Stimulated activated CD8-positive, alpha-beta memory T cell treated with anti-CD3 and anti-CD28 coated beads, Interleukin-15, amount 100 ng/mL, for 48 hours (primary cell): ENCODE data around the gene YKT6.
"Not testable (repeated sequence)": the region's sequence is repeated elsewhere in the genome, so short reads cannot be mapped to it uniquely, and the experiment has no call there.

Experiments
- DNase-seq, 2 donors: peaks; one replicate each; pipeline ENCODE4 v3.0.0-alpha.2; 2020; ENCODE audit warnings: low read depth in 2 of 2

Gene YKT6

DNA sequence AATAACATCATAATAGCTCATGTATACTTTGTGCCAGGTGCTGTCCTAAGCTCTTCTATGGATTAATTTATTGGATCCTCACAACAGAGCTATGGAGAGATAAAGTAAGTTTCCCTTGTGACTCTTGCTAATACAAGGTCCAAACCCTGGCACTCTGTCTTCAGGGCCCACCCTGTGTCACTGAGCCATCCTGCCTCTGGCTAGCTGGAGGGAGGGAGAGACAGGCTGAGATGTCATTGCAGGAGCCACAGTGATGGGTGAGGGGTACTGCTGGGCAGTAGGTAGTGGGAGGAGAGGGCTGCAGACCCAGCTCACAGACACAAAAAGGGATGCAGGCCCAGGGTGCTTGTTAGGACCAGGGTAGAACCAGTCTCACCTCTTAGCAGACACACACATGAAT is 28.4 kb upstream of the YKT6 start:
- no peak for DNase-seq

GRCh38 chr7:44172803-44173424 is 27.9 kb upstream of the YKT6 start:
- DNase-seq, result no peak

- DNase-seq, result no peak
Measured at GRCh38 chr7:44173911-44174693, 26.7 kb upstream of the YKT6 start.

GRCh38 chr7:44174694-44174948 is 26.2 kb upstream of the YKT6 start:
- not testable (repeated sequence) for DNase-seq

DNA sequence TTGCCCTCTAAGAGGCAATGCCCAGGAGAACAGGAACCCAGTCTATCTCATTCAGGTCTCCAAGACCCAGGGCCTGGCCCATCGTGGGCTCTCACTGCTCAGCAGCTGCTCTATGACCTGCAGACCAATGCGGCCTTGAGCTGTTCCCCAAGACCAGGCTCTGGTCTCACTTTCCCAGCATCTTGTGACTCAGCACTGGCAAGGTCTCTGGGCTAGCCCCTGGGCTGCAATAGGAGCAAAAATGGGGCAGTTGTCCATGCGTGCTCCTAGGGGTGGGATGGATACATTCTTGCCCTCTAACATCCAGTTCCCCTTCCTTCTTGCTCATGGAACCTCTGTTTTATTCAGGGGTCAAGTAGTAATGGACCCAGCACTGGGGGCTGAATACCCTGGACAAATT is 25.0 kb upstream of the YKT6 start:
- DNase-seq, result no peak

DNA sequence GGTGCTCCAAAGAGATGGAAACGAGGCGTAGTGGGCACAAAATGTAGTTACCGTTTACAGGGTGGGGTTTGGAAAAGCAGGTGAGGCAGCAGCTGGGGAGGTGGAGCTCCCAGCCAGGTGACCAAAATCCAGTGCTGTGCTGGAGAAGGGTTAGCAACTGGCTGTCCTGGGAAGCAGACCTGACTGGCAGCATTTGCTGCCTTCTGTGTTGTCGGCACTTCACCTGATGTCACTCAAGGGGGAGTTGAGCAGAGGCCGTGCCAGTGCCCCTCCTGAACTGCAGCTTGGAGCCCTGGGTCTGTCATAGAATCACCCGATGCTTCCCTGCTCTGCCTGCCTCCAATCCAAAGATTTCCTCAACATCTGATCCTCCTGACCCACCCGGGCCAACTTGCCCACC is 24.3 kb upstream of the YKT6 start:
- DNase-seq, result no peak

DNA sequence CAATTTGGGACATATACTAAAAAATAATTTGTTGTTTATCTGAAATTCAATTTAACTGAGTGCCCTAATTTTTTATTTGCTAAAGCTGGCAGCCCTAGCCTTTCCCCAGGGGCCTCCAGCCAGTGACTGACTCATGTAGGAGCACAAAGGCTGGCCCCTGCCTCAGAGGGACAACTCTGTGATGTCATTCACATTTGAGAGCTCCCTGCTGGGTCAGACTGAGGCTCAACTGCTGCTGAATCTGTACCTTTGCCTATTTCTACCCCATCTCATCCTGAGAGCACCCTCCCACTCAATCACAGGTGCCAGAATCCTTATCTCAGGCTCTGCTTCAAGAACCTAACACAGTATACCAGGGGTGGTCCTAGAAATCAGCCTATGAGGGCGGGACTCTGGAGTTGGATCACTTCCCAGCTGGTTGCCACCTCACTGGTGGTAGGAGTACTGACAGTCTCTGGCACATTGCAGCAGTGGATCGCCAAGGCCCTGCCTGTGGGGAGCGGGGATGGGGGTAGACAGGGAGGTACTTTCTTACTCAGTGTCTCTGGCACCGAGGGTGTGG is 23.1 kb upstream of the YKT6 start:
- DNase-seq, result no peak

GRCh38 chr7:44180631-44181030 is 20.1 kb upstream of the YKT6 start:
- no peak for DNase-seq

DNA sequence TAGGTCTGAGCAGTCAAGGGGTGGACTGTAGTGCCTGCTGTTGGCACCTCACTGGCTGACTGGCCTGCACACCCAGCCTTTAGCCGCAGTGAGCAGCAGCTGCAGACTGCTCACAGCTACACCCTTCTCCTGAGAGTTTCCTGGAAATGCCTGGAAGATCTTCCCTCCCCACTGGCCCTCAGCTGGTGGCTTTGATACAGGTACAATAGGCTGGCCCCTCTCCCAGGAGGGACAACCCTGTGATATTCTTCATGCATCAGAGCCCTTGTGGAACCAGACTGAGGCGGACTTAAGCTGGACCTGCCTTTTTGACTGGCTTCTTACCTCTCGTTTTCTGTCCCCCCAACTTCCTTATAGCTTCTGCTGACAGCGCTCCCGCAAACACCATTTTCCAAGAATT is 18.0 kb upstream of the YKT6 start:
- DNase-seq, result no peak

DNA sequence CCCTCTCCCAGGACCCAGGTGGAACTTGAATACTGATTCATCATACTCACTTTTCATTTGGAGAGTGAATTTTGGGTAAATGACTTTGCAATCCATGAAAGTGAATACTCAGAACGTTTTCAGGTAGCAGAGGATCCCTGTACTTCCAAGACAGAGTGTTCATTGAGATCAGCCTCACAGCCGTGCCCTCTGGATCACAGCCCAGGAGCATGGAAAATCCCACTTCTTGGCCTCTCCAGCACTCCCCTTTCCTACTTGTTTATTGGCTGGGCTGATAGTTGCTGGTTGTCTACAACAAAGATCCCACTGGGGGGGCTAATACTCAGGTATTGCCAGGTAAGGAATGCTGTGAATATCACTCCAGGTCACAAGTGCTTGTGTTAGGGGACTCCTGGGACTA is 17.4 kb upstream of the YKT6 start:
- DNase-seq, result no peak

GRCh38 chr7:44184206-44184872 is 16.4 kb upstream of the YKT6 start:
- DNase-seq, result no peak

GRCh38 chr7:44184873-44185446 is 15.8 kb upstream of the YKT6 start:
- no peak for DNase-seq

GRCh38 chr7:44185729-44186128 is 15.0 kb upstream of the YKT6 start:
- no peak for DNase-seq

- DNase-seq, result no peak
Measured at GRCh38 chr7:44186736-44187135, 14.0 kb upstream of the YKT6 start.

DNA sequence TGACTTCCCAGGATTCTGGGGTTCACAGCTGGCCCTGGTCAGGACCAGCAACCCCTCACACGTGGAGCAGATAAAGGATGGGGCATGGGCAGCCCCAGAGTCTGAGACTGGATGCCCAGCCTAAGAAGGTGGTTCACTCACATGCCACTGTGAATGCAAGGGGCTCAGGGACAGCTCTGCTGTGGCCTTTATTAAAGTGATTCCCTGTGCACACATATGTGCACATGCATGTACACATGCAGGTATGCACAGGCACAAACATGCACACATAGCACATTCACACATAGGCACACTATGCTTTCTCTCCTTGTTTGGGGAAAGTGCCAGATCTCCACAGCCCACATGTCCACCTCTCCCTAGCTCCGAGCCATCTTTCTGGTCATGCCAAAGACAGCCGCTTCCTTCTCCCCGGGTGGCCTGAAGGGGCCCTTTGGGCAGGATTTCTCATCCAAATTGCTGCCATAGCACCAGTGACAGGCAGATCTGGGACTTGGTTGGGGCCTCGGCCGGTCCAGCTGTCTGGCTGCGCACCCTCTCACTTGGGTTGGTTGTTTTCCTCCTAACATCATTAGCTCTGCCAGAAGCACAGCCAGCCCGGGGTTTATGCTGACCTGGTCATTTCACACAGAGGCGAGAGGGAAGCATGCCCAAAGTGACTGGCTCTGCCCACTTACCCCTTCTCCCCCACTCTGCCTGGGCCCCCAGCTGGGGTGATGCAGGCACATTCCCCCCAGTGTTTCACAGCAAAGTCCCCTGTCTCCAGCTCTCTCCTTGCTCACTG is 13.0 kb upstream of the YKT6 start:
- DNase-seq, result no peak

GRCh38 chr7:44188480-44189225 is 12.1 kb upstream of the YKT6 start:
- no peak for DNase-seq

GRCh38 chr7:44189286-44189992 is 11.3 kb upstream of the YKT6 start, which contains the start of gene GCK:
TSS of gene GCK (minus strand) at chr7:44189439. CDS start at chr7:44188953, 486 bp downstream.
- DNase-seq, result no peak

DNA sequence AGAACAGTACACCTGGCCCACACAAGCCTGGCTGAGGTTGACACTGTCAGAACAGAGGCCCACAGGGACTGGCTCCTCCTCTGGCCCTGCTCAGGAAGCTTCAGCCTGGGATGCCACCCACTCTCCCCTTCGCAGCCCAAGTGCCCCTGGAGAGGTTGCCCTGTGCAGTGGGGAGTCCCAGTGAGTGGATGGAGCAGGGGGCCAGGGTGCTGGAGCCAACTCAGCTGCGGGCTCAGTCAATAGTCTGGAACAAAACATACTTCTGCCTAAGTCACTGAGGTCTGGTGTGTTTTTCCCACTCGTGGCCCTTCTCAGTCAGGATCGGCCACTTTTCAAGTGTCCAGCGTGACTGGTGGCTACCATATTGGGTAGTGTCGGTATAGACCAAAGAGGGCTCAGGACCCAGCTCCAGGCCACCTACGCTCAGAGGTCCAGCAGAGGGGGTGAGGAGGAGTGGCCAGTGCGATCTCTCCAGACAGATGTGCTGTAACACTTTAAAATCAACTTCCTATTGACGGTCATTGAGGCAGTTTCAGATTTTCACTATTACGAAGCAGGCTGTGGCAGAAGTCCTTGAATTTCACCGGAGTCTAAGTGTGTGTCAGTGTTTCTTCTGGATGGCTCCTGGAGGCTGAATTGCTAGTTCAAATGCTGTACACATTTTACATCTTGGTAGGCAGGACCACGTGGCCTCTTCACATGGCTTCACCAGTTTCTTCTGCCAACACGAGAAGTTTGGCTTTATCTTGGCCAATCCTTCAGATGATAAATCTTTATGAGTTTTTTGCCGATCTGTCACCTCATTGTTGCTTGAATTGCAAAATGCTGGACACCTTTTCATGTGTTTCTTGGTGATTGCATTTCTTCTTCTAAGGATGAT is 10.5 kb upstream of the YKT6 start:
- no peak for DNase-seq

GRCh38 chr7:44191171-44191570 is 9.6 kb upstream of the YKT6 start:
- no peak for DNase-seq
